Neural cell (in vitro differentiated cells): Measurements from ENCODE around the gene DENND1A.

Experiments
- EP300 ChIP-seq: fragments of 450-650 bp; conservative IDR thresholded peaks from 2 replicates; pipeline ENCODE4 v1.6.1; 2014; ENCODE audit warnings: antibody characterized with exemption, mild to moderate bottlenecking, moderate library complexity; ENCODE audit not compliant: poor library complexity, severe bottlenecking
- EZH2 ChIP-seq: fragments of 200-600, 300-800 bp; shearing (Covaris generic), sonication (generic); IDR thresholded peaks from 2 replicates; pipeline ENCODE4 v1.6.1; 2014; ENCODE audit warnings: antibody characterized with exemption, low read length, borderline replicate concordance, mild to moderate bottlenecking; ENCODE audit not compliant: insufficient read depth, poor library complexity, severe bottlenecking
- MXI1 ChIP-seq: fragments of 450-650 bp; conservative IDR thresholded peaks from 2 replicates; pipeline ENCODE4 v1.6.1; 2014; ENCODE audit warnings: antibody characterized with exemption, mild to moderate bottlenecking; ENCODE audit not compliant: poor library complexity, severe bottlenecking
- POLR2AphosphoS5 ChIP-seq: IDR thresholded peaks from 2 replicates; pipeline ENCODE4 v1.6.1; 2012
- RAD21 ChIP-seq: fragments of 450-650 bp; conservative IDR thresholded peaks from 2 replicates; pipeline ENCODE4 v1.6.1; 2014; ENCODE audit warnings: antibody characterized with exemption, mild to moderate bottlenecking, moderate library complexity
- SMC3 ChIP-seq: fragments of 450-650 bp; conservative IDR thresholded peaks from 2 replicates; pipeline ENCODE4 v1.6.1; 2014; ENCODE audit warnings: antibody characterized with exemption, mild to moderate bottlenecking, moderate library complexity; ENCODE audit not compliant: poor library complexity
- TF ChIP-seq, protein P1 (sequence below): fragments of 450-650 bp; IDR thresholded peaks from 2 replicates; pipeline ENCODE4 v1.5.1; 2014; ENCODE audit warnings: antibody characterized with exemption, mild to moderate bottlenecking, moderate library complexity; ENCODE audit not compliant: poor library complexity, severe bottlenecking
- TF ChIP-seq, protein P2 (sequence below): IDR thresholded peaks from 2 replicates; pipeline ENCODE4 v1.6.1; 2012; ENCODE audit warnings: borderline replicate concordance

GRCh38 chr9:123816817-123817472 is 113.0 kb downstream of the DENND1A start:
- TF ChIP-seq EP300 (no peak), EZH2 (no peak), RAD21 (no peak), SMC3 (no peak), POLR2AphosphoS5 (no peak), MXI1 (no peak)
- TF ChIP-seq, protein P1, sequence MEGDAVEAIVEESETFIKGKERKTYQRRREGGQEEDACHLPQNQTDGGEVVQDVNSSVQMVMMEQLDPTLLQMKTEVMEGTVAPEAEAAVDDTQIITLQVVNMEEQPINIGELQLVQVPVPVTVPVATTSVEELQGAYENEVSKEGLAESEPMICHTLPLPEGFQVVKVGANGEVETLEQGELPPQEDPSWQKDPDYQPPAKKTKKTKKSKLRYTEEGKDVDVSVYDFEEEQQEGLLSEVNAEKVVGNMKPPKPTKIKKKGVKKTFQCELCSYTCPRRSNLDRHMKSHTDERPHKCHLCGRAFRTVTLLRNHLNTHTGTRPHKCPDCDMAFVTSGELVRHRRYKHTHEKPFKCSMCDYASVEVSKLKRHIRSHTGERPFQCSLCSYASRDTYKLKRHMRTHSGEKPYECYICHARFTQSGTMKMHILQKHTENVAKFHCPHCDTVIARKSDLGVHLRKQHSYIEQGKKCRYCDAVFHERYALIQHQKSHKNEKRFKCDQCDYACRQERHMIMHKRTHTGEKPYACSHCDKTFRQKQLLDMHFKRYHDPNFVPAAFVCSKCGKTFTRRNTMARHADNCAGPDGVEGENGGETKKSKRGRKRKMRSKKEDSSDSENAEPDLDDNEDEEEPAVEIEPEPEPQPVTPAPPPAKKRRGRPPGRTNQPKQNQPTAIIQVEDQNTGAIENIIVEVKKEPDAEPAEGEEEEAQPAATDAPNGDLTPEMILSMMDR: no peak
- TF ChIP-seq, protein P2, sequence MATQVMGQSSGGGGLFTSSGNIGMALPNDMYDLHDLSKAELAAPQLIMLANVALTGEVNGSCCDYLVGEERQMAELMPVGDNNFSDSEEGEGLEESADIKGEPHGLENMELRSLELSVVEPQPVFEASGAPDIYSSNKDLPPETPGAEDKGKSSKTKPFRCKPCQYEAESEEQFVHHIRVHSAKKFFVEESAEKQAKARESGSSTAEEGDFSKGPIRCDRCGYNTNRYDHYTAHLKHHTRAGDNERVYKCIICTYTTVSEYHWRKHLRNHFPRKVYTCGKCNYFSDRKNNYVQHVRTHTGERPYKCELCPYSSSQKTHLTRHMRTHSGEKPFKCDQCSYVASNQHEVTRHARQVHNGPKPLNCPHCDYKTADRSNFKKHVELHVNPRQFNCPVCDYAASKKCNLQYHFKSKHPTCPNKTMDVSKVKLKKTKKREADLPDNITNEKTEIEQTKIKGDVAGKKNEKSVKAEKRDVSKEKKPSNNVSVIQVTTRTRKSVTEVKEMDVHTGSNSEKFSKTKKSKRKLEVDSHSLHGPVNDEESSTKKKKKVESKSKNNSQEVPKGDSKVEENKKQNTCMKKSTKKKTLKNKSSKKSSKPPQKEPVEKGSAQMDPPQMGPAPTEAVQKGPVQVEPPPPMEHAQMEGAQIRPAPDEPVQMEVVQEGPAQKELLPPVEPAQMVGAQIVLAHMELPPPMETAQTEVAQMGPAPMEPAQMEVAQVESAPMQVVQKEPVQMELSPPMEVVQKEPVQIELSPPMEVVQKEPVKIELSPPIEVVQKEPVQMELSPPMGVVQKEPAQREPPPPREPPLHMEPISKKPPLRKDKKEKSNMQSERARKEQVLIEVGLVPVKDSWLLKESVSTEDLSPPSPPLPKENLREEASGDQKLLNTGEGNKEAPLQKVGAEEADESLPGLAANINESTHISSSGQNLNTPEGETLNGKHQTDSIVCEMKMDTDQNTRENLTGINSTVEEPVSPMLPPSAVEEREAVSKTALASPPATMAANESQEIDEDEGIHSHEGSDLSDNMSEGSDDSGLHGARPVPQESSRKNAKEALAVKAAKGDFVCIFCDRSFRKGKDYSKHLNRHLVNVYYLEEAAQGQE: no peak
